ENCODE measurements around the gene FARP1. TPM values are rescaled to one million over a fixed set of nuclear protein-coding genes. Genes with fewer than 3 reads are reported as not detected.

FARP1 gene
- total and polyA plus RNA-seq, 2 of the 8 experiments (the other 6 are each of a cell fraction or from before 2014, with no cell fraction given): 24.7 to 104 TPM

- H3K79me2 ChIP-seq (ENCODE audit: control insufficient read depth in 1 of 2, insufficient read depth in 2 of 2, low read length in 2 of 2): 0 out of 4 replicates have a peak, but pooled peaks cover 0 to 9% of the 10 kb centered on the region in 2 experiments
- H3K79me1 ChIP-seq (ENCODE audit: low read depth, low read length): peaks cover 2% of the 10 kb centered on the region; the same call in 1 of the 2 replicates
- no peak overlapping the region for H3K27ac ChIP-seq (ENCODE audit: low read depth, low read length)
- H4K20me1 ChIP-seq (replicated peaks in 1 of 2; ENCODE audit: control insufficient read depth in 1 of 2, insufficient read depth in 2 of 2, low read length in 2 of 2): no peaks in the 10 kb centered on the region
- no peak overlapping the region for H3K9ac ChIP-seq (replicated peaks in 1 of 4; ENCODE audit: extremely low read depth in 1 of 4, low read depth in 3 of 4, low read length in 3 of 4)
- ChIA-PET CTCF (ENCODE audit: partially characterized antibody) (interaction anchor here (0.5 to 3.0 kb wide), 11 partner anchors 12 to 334 kb away, joined by 3 to 22 read pairs (median 3); no protein-coding TSS in a partner anchor), POLR2A (ENCODE audit: partially characterized antibody) (interaction anchor here (0.9 to 1.1 kb wide), 2 partner anchors 11 to 17 kb away, joined by 3 to 4 read pairs; no protein-coding TSS in a partner anchor)
- no peaks in the 10 kb centered on the region for H3K27me3 ChIP-seq (replicated peaks in 1 of 4; ENCODE audit: control insufficient read depth in 3 of 4, extremely low read depth in 1 of 4, insufficient read depth in 3 of 4, low read length in 3 of 4)
- no peak overlapping the region for H4K8ac ChIP-seq (ENCODE audit: extremely low read depth, insufficient read depth, low read length)
- H4K5ac ChIP-seq (ENCODE audit: insufficient read length, low read depth, low read length): no peak overlapping the region
- no peak overlapping the region for H3K4me3 ChIP-seq (ENCODE audit: extremely low read depth in 1 of 4, insufficient read depth in 2 of 4, low read depth in 3 of 4, low read length in 4 of 4)
- no peak overlapping the region for H3K4me2 ChIP-seq (ENCODE audit: insufficient read depth in 1 of 2, low read depth in 2 of 2, low read length in 2 of 2)
- H2BK15ac ChIP-seq (ENCODE audit: low read length): no peak overlapping the region
- H3K14ac ChIP-seq (ENCODE audit: insufficient read length): no peak overlapping the region
- peaks cover 2% of the 10 kb centered on the region; the same call in 1 of the 2 replicates for H3K23me2 ChIP-seq (ENCODE audit: low read depth, low read length)
- WGBS, 2 experiments (ENCODE audit: extremely low coverage in 1 of 2, insufficient coverage in 1 of 2, insufficient read length in 1 of 2, insufficient replicate concordance in 2 of 2, low coverage in 1 of 2, low lambda C conversion rate in 2 of 2, missing lambda C conversion rate in 1 of 2): 68% methylated on average over 8 of the region's 8 CpGs; no CpG with 5 or more reads in 1 of the 2 experiments
- H4K91ac ChIP-seq (replicated peaks; ENCODE audit: insufficient read length, low read length): no peak overlapping the region
- H3K23ac ChIP-seq (ENCODE audit: insufficient read length): no peak overlapping the region
- H3K4ac ChIP-seq (replicated peaks; ENCODE audit: insufficient read length, low read depth, low read length): no peak overlapping the region
- no peaks in the 10 kb centered on the region for H3K9me3 ChIP-seq (ENCODE audit: insufficient read depth in 2 of 2, low read depth in 1 of 2, low read length in 1 of 2)
- FAIRE-seq: no peak
- no peak overlapping the region for H2BK20ac ChIP-seq (ENCODE audit: low read length)
- H3K18ac ChIP-seq (ENCODE audit: extremely low read depth, low read length): no peak overlapping the region
- no peak overlapping the region for H3K56ac ChIP-seq (replicated peaks; ENCODE audit: insufficient read length, low read depth, low read length)
- no peak for DNase-seq (ENCODE audit: low read depth in 1 of 2, low spot score in 2 of 2)
- H2BK5ac ChIP-seq (ENCODE audit: low read depth, low read length): 0 out of 2 replicates have a peak overlapping the region, but pooled peaks have one; percentile 22
- H2AK5ac ChIP-seq (ENCODE audit: low read depth, low read length): no peak overlapping the region
- no peak overlapping the region for H2BK120ac ChIP-seq (replicated peaks; ENCODE audit: low read depth, low read length)
- H3K4me1 ChIP-seq (replicated peaks in 1 of 4; ENCODE audit: control insufficient read depth in 3 of 4, insufficient read depth in 4 of 4, low read length in 3 of 4): peaks cover 0 to 16% (median 13%) of the 10 kb centered on the region in 4 experiments; a peak in 5 of 7 replicates
- H3K36me3 ChIP-seq (ENCODE audit: control insufficient read depth in 2 of 4, insufficient read depth in 4 of 4, low read length in 3 of 4): no peaks in the 10 kb centered on the region
- H2AFZ ChIP-seq (ENCODE audit: low read length): no peak overlapping the region
- TF ChIP-seq, protein P1, sequence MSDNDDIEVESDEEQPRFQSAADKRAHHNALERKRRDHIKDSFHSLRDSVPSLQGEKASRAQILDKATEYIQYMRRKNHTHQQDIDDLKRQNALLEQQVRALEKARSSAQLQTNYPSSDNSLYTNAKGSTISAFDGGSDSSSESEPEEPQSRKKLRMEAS (IDR thresholded peaks at IDR 0.05): no peak
- TF ChIP-seq BACH1 (IDR thresholded peaks at IDR 0.05; ENCODE audit: low read length): no peak
- TF ChIP-seq SP2 (IDR thresholded peaks at IDR 0.05; ENCODE audit: low read length): no peak
- no peak for TF ChIP-seq SP1 (IDR thresholded peaks at IDR 0.05; ENCODE audit: low read depth, low read length)
- TF ChIP-seq KDM5A (IDR thresholded peaks at IDR 0.05; ENCODE audit: low read length): no peak
- no peak for TF ChIP-seq GTF2F1 (IDR thresholded peaks at IDR 0.05; ENCODE audit: borderline replicate concordance, low read depth, low read length)
- TF ChIP-seq SUZ12 (IDR thresholded peaks at IDR 0.05; ENCODE audit: low read length): no peak
- no peak for TF ChIP-seq RAD21 (IDR thresholded peaks at IDR 0.05 in 1 of 2, conservative IDR thresholded peaks at IDR 0.05 in 1 of 2; ENCODE audit: low read depth in 2 of 2, low read length in 2 of 2)
- TF ChIP-seq HDAC2 (IDR thresholded peaks at IDR 0.05; ENCODE audit: borderline replicate concordance in 1 of 2, low read depth in 2 of 2, low read length in 2 of 2): no peak
- no peak for TF ChIP-seq JUN (IDR thresholded peaks at IDR 0.05; ENCODE audit: low read depth, low read length)
- H2BK12ac ChIP-seq (ENCODE audit: low read depth, low read length): no peak overlapping the region
Measured at GRCh38 chr13:98315466-98315865, 172.6 kb downstream of the FARP1 start.

Data from H1 (cell line).